ENCODE data around the gene URGCP.

The URGCP gene

DNA sequence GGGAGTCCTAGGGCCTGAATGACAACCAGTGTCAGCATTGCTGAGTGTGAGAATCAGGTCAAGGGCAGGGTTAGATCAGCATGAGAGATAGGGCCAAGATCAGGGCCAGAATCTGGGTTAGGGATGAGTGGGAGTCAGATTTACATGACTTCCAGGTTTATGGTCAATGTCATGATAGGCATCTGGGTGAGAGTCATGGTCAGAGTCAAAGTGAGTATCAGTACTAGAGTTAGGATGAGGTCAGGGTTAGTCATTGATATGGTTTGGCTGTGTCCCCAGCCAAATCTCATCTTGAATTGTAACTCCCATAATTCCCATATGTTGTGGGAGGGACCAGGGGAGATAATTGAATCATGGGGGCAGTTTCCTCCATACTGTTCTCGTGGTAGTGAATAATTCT is 49.4 kb downstream of the URGCP start:
- no peak overlapping the region for H3K4me2 ChIP-seq (ENCODE audit: low read length)
- H3K79me2 ChIP-seq (ENCODE audit: insufficient read depth, low read length): no peaks in the 10 kb centered on the region
- H3K9me3 ChIP-seq (ENCODE audit: low read length): peaks cover 12% of the 10 kb centered on the region
- no peaks in the 10 kb centered on the region for H4K20me1 ChIP-seq (ENCODE audit: insufficient read depth, low read length)
- no peak for TF ChIP-seq EZH2 (IDR thresholded peaks at IDR 0.05; ENCODE audit: borderline replicate concordance, low read length)
- TF ChIP-seq, protein P1, sequence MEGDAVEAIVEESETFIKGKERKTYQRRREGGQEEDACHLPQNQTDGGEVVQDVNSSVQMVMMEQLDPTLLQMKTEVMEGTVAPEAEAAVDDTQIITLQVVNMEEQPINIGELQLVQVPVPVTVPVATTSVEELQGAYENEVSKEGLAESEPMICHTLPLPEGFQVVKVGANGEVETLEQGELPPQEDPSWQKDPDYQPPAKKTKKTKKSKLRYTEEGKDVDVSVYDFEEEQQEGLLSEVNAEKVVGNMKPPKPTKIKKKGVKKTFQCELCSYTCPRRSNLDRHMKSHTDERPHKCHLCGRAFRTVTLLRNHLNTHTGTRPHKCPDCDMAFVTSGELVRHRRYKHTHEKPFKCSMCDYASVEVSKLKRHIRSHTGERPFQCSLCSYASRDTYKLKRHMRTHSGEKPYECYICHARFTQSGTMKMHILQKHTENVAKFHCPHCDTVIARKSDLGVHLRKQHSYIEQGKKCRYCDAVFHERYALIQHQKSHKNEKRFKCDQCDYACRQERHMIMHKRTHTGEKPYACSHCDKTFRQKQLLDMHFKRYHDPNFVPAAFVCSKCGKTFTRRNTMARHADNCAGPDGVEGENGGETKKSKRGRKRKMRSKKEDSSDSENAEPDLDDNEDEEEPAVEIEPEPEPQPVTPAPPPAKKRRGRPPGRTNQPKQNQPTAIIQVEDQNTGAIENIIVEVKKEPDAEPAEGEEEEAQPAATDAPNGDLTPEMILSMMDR (IDR thresholded peaks at IDR 0.05; ENCODE audit: low read length): no peak
- peaks cover 15% of the 10 kb centered on the region; the same call in 1 of the 2 replicates for H3K27me3 ChIP-seq (ENCODE audit: insufficient read depth, low read length)
- H3K4me1 ChIP-seq (ENCODE audit: insufficient read depth, low read length, severe bottlenecking): no peaks in the 10 kb centered on the region
- no peak overlapping the region for H3K4me3 ChIP-seq (ENCODE audit: low read depth, low read length, poor library complexity, severe bottlenecking)
- no peak overlapping the region for H2AFZ ChIP-seq (ENCODE audit: low read length)
- H3F3A ChIP-seq (ENCODE audit: insufficient read depth, low read length): no peaks in the 10 kb centered on the region
- H3K9ac ChIP-seq (ENCODE audit: low read length): no peak overlapping the region
- no peaks in the 10 kb centered on the region; the same call in 1 of the 2 replicates for H3K36me3 ChIP-seq (ENCODE audit: insufficient read depth, low read length)
- H3K9me2 ChIP-seq (ENCODE audit: low read depth, low read length): no peaks in the 10 kb centered on the region
- H3K27ac ChIP-seq (ENCODE audit: low read depth, low read length, poor library complexity, severe bottlenecking): no peak overlapping the region

DNA sequence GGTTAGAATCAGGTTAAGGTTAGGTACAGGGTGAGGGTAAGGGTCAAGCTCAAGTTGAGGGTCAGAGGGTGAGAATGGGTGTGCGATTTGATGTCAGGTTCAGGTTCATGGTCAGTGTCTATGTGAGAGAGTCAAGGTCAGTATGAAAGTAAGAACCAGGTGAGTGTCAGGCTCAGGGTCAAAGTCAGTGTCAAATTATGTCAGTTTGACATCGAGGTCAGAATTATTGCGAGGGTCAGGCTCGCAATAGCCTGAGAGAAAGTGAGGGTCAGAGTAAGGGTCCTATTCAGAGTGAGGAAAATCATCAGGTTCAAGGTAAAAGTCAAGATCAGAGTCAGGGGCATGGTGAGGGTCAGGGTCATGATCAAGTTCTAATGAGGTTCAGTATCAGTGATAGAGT is 50.1 kb downstream of the URGCP start:
- no peak for TF ChIP-seq EZH2 (IDR thresholded peaks at IDR 0.05; ENCODE audit: borderline replicate concordance, low read length)
- TF ChIP-seq, protein P1 (IDR thresholded peaks at IDR 0.05; ENCODE audit: low read length): no peak

DNA sequence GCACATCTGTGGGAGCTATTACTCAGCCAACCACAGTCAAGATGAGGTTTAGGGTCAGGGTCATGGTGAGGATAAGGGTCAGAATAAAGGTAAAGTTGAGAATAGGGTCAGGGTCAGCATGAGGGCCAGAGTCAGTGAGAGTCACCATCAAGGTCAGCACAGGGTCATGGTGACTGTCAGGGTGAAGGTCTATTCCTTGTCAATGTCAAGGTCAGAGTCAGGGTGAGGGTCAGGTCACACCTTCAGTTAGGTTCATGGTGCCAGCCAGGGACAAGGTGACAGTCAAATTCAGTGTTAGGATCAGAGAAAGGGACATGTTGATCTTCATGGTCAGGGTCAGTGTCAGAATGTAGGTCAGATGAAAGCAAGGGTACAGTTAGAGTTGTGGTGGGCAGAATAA is 51.2 kb downstream of the URGCP start:
- Histone ChIP-seq H3K9me3 (ENCODE audit: low read length) (peaks cover 16% of the 10 kb centered on the region), H3K27ac (ENCODE audit: low read depth, low read length, poor library complexity, severe bottlenecking) (no peak overlapping the region)
- TF ChIP-seq EZH2 (IDR thresholded peaks at IDR 0.05; ENCODE audit: borderline replicate concordance, low read length): no peak
- TF ChIP-seq, protein P1 (IDR thresholded peaks at IDR 0.05; ENCODE audit: low read length): no peak

More for the DNA sequence above, 50.1 kb downstream of the URGCP start:
- Histone ChIP-seq H2AFZ (ENCODE audit: low read length) (no peak overlapping the region), H3K27ac (ENCODE audit: low read depth, low read length, poor library complexity, severe bottlenecking) (no peak overlapping the region), H3K4me3 (ENCODE audit: low read depth, low read length, poor library complexity, severe bottlenecking) (no peak overlapping the region), H3K9me2 (ENCODE audit: low read depth, low read length) (no peaks in the 10 kb centered on the region), H4K20me1 (ENCODE audit: insufficient read depth, low read length) (no peaks in the 10 kb centered on the region), H3K9me3 (ENCODE audit: low read length) (peaks cover 17% of the 10 kb centered on the region), H3K4me1 (ENCODE audit: insufficient read depth, low read length, severe bottlenecking) (no peaks in the 10 kb centered on the region), H3K36me3 (ENCODE audit: insufficient read depth, low read length) (no peaks in the 10 kb centered on the region; the same call in 1 of the 2 replicates), H3K27me3 (ENCODE audit: insufficient read depth, low read length) (peaks cover 22% of the 10 kb centered on the region; the same call in 1 of the 2 replicates), H3F3A (ENCODE audit: insufficient read depth, low read length) (no peaks in the 10 kb centered on the region), H3K4me2 (ENCODE audit: low read length) (no peak overlapping the region), H3K79me2 (ENCODE audit: insufficient read depth, low read length) (no peaks in the 10 kb centered on the region), H3K9ac (ENCODE audit: low read length) (no peak overlapping the region)

More for the DNA sequence above, 51.2 kb downstream of the URGCP start:
- no peak overlapping the region for H3K4me2 ChIP-seq (ENCODE audit: low read length)
- H3K9me2 ChIP-seq (ENCODE audit: low read depth, low read length): no peaks in the 10 kb centered on the region
- no peaks in the 10 kb centered on the region; the same call in 1 of the 2 replicates for H3K36me3 ChIP-seq (ENCODE audit: insufficient read depth, low read length)
- H3F3A ChIP-seq (ENCODE audit: insufficient read depth, low read length): no peaks in the 10 kb centered on the region
- no peak overlapping the region for H3K9ac ChIP-seq (ENCODE audit: low read length)
- no peak overlapping the region for H3K4me3 ChIP-seq (ENCODE audit: low read depth, low read length, poor library complexity, severe bottlenecking)
- H3K79me2 ChIP-seq (ENCODE audit: insufficient read depth, low read length): no peaks in the 10 kb centered on the region
- H4K20me1 ChIP-seq (ENCODE audit: insufficient read depth, low read length): no peaks in the 10 kb centered on the region
- H3K4me1 ChIP-seq (ENCODE audit: insufficient read depth, low read length, severe bottlenecking): no peaks in the 10 kb centered on the region
- H3K27me3 ChIP-seq (ENCODE audit: insufficient read depth, low read length): peaks cover 28% of the 10 kb centered on the region; the same call in 1 of the 2 replicates
- no peak overlapping the region for H2AFZ ChIP-seq (ENCODE audit: low read length)
